Activated naive CD8-positive, alpha-beta T cell (primary cell): Measurements from ENCODE around the gene FCHSD2.
"Not testable (repeated sequence)": the region's sequence is repeated elsewhere in the genome, so short reads cannot be mapped to it uniquely, and the experiment has no call there.

ENCODE experiments used
- H3K27ac Mint-ChIP-seq: one replicate; pipeline ENCODE4 v1.8.0; 2021; ENCODE audit warnings: mixed read lengths
- H3K27me3 Mint-ChIP-seq: one replicate; pipeline ENCODE4 v1.8.0; 2021; ENCODE audit warnings: mixed read lengths
- H3K36me3 Mint-ChIP-seq: one replicate; pipeline ENCODE4 v1.8.0; 2021; ENCODE audit warnings: mixed read lengths
- H3K4me1 Mint-ChIP-seq: one replicate; pipeline ENCODE4 v1.8.0; 2021; ENCODE audit warnings: low read depth, mixed read lengths
- H3K4me3 Mint-ChIP-seq: one replicate; pipeline ENCODE4 v1.8.0; 2021; ENCODE audit warnings: mild to moderate bottlenecking, mixed read lengths
- H3K9me3 Mint-ChIP-seq: one replicate; pipeline ENCODE4 v1.8.0; 2021; ENCODE audit warnings: low read depth, mixed read lengths

FCHSD2 gene

DNA sequence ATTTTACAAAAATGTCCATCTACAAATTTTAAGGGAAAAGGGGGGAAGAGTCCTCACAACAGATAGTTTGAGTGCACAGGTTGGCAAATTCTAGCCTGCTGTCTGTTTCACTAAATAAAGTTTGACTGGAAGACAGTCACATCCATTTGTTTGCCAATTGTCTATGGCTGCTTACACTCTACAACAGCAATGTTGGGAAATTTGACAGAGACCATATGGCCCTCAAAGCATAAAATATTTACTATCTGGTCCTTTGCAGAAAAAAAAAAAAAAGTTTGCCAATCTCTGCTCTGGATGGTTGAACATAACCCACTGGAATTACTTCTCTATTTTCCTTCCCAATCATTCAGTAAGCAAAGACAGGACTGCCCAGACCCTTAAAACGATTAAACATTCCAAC, 88.2 kb downstream of the FCHSD2 start:
- Mint-ChIP-seq H3K4me1 (peaks cover 23% of the 10 kb centered on the region), H3K9me3 (no peaks in the 10 kb centered on the region), H3K4me3 (no peak overlapping the region), H3K36me3 (peaks cover 3% of the 10 kb centered on the region), H3K27ac (no peak overlapping the region), H3K27me3 (no peaks in the 10 kb centered on the region)

DNA sequence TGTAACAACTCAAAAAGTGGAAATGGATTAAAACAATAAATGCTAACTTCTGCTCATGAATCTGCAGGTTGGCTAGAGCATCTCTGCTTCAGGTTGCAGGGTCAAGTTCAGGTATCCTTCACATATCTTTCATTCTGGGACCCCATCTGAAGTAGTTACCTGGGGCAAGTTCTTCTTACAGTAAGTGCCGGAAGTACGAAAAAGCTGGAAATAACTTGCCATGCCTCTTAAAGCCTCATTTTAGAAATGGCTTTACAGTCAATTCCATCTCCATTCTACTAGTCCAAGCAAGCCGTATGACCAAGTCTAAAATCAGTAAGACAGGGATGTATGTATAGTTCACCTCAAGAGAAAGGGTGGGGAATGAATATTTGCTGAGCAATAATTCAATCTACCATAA, 93.7 kb downstream of the FCHSD2 start:
- peak overlapping the region; percentile 73 for H3K27ac Mint-ChIP-seq
- H3K4me3 Mint-ChIP-seq, result no peak overlapping the region
- no peaks in the 10 kb centered on the region for H3K36me3 Mint-ChIP-seq
- peaks cover 27% of the 10 kb centered on the region for H3K4me1 Mint-ChIP-seq
- no peaks in the 10 kb centered on the region for H3K9me3 Mint-ChIP-seq
- H3K27me3 Mint-ChIP-seq, result no peaks in the 10 kb centered on the region

DNA sequence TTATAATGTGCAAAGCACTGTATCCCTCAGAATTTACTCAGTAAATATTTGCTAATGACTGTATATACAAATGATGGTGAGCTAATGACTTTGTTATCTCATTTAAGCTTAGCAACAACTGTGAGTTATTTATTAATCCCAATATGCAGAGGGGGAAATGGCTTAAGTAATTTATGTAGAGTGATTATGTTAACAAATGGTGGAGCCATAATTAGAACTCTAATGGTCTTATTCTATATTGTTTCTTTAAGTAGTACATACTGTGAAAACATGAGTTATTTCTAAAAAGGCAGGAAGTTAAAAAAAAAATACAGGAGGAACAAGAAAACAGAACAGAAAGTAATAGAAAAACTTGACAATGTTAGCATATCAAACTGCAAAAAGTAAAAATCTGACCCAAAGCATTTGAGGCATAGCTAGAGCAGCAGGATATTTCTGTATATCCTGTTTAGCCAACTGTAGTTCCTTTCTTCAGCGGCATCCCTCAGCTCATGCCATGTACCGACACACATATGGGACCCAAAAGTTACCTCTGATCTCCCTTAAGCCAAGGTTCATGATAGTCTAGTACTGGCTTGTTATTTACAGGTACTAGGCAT, 94.2 kb downstream of the FCHSD2 start:
- no peaks in the 10 kb centered on the region for H3K27me3 Mint-ChIP-seq
- peaks cover 27% of the 10 kb centered on the region for H3K4me1 Mint-ChIP-seq
- peak overlapping the region; percentile 49 for H3K4me3 Mint-ChIP-seq
- no peaks in the 10 kb centered on the region for H3K9me3 Mint-ChIP-seq
- peak overlapping the region; percentile 36 for H3K27ac Mint-ChIP-seq
- no peaks in the 10 kb centered on the region for H3K36me3 Mint-ChIP-seq

DNA sequence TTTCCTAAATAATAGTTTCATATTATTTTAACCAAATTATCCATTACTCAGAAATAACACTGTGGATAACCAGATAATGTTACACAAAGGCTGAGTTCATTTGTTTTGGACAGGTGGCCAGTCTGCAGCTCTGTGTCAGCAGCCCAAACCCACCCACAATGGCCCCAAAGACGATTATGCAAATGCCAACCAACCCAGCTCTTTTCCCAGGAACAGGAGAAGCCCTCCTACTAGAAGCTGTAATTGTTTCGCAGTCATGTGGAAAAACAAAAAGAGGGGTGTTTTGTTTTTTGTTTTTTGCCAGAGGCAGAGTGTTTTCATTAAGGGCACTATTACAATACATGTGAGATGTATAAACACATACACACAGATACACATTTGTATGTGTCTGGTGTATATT, 102.1 kb downstream of the FCHSD2 start:
- H3K36me3 Mint-ChIP-seq, result peaks cover 7% of the 10 kb centered on the region
- H3K27ac Mint-ChIP-seq, result no peak overlapping the region
- no peak overlapping the region for H3K4me3 Mint-ChIP-seq
- no peaks in the 10 kb centered on the region for H3K27me3 Mint-ChIP-seq
- H3K4me1 Mint-ChIP-seq, result peaks cover 17% of the 10 kb centered on the region
- no peaks in the 10 kb centered on the region for H3K9me3 Mint-ChIP-seq

DNA sequence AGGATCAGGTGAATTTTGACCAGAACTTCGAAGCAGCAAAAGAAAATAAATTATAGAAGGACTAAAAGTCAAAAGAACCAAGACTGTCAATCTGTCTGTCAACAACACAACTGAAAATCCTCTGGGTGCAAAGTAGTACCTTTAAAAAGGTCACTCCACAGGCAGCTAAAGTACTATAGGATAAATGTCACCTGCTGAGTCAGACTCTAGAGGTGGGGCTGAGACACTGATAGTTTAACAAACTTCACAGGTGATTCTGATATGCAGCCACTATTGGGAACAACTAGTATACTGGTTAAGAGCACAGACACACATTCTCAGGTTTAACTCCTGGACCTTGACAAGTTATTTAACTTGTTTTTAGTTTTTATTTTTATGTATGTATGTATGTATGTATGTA, 107.3 kb downstream of the FCHSD2 start:
- Mint-ChIP-seq H3K27me3 (no peaks in the 10 kb centered on the region), H3K9me3 (no peaks in the 10 kb centered on the region), H3K4me1 (peaks cover 44% of the 10 kb centered on the region), H3K27ac (peak overlapping the region; percentile 84), H3K36me3 (peaks cover 6% of the 10 kb centered on the region), H3K4me3 (peak overlapping the region; percentile 68)

DNA sequence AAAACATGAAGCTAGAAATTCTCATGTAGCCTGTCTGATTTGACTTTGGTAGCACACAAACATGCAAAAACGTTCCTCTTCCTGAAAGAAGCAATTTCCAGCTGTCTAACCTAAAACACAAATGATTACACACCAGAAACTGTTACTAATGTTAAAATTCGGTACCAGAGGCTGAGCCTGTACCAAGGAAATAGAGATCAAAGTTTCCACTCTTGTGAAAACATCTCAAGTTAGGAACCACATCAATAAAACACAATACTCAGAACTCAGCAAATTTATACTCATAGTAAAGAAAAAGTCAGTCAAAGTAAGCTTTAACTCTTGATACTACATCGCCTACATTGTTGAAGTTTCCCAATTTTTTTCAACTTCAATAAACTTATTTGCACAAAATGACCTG, 107.8 kb downstream of the FCHSD2 start:
- Mint-ChIP-seq H3K27me3 (no peaks in the 10 kb centered on the region), H3K36me3 (peaks cover 6% of the 10 kb centered on the region), H3K4me1 (peaks cover 48% of the 10 kb centered on the region), H3K4me3 (peak overlapping the region; percentile 68), H3K9me3 (no peaks in the 10 kb centered on the region), H3K27ac (peak overlapping the region; percentile 84)

DNA sequence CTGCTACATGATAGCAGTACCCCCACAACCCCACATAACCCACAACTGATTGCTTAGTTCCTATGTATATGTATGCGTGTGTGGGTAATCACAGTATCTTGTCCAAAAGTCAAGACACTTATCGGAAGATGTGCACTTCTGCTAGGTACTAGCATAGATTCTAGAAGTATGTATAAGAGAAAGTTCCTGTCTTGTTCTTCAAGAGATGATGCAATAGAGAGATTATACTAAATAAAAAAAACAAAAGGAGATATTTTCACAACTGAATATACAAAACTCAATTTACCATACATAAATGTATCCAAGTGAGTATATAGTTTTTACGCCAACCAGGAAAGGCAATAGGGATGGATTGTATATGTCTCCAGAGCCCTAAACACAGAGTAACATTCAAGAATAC, 112.0 kb downstream of the FCHSD2 start:
- Mint-ChIP-seq H3K4me1 (peaks cover 40% of the 10 kb centered on the region), H3K36me3 (peaks cover 25% of the 10 kb centered on the region)

DNA sequence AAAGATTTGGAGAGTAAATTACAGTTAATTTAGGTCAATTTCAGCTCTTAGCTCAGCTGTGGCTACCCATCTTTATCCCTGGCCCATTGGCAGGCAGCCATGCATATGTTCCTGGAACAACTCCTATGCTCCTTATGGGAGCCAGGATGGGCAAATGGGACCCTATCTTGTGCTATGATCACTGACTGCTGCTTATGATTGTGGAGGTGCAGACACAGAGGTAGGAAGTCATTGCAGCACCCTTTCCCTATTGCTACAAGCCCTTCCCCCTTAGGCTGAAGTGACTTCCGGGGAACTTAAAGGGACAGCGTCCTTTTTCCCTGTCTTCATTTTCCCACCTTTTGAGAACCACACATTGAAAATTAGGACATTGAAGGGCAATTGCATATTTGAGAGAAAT, 112.7 kb downstream of the FCHSD2 start:
- no peaks in the 10 kb centered on the region for H3K27me3 Mint-ChIP-seq
- H3K36me3 Mint-ChIP-seq, result peaks cover 32% of the 10 kb centered on the region
- H3K27ac Mint-ChIP-seq, result no peak overlapping the region
- H3K9me3 Mint-ChIP-seq, result peaks cover 14% of the 10 kb centered on the region
- H3K4me3 Mint-ChIP-seq, result no peak overlapping the region
- H3K4me1 Mint-ChIP-seq, result peaks cover 33% of the 10 kb centered on the region

More for the DNA sequence above, 112.0 kb downstream of the FCHSD2 start:
- H3K4me3 Mint-ChIP-seq, result no peak overlapping the region
- peaks cover 9% of the 10 kb centered on the region for H3K9me3 Mint-ChIP-seq
- no peaks in the 10 kb centered on the region for H3K27me3 Mint-ChIP-seq
- H3K27ac Mint-ChIP-seq, result no peak overlapping the region

DNA sequence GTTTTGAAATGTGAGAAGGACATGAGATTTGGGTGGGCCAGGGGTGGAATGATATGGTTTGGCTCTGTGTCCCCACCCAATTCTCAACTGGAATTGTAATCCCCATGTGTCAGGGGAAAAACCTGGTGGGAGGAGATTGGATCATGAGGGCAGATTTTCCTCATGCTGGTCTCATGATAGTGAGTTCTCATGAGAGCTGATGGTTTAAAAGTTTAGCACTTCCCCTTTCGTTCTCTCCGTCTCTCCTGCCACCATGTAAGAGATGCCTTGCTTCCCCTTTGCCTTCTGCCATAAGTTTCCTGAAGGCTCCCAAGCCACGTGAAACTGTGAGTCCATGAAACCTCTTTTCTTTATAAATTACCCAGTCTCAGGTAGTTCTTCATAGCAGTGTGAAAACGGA, 113.5 kb downstream of the FCHSD2 start:
- H3K27ac Mint-ChIP-seq, result no peak overlapping the region
- H3K4me1 Mint-ChIP-seq, result peaks cover 28% of the 10 kb centered on the region
- H3K27me3 Mint-ChIP-seq, result no peaks in the 10 kb centered on the region
- peaks cover 40% of the 10 kb centered on the region for H3K36me3 Mint-ChIP-seq
- peaks cover 22% of the 10 kb centered on the region for H3K9me3 Mint-ChIP-seq
- H3K4me3 Mint-ChIP-seq, result no peak overlapping the region

DNA sequence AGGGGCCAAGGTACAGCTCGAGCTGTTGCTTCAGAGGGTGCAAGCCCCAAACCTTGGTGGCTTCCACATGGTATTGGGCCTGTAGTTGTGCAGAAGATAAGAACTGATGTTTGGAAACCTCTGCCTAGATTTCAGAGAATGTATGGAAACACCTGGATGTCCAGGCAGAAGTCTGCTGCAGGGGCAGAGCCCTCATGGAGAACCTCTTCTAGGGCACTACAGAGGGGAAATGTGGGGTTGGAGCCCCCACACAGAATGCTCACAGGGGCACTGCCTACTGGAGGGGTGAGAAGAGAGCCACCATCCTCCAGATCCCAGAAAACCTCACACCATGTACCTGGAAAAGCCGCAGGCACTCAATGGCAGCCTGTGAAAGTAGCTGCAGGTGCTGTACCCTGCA, 114.3 kb downstream of the FCHSD2 start:
- Mint-ChIP-seq H3K9me3 (peaks cover 28% of the 10 kb centered on the region), H3K36me3 (peaks cover 44% of the 10 kb centered on the region), H3K4me1 (peaks cover 20% of the 10 kb centered on the region)
- not testable (repeated sequence) for H3K27ac Mint-ChIP-seq, H3K27me3 Mint-ChIP-seq, H3K4me3 Mint-ChIP-seq

DNA sequence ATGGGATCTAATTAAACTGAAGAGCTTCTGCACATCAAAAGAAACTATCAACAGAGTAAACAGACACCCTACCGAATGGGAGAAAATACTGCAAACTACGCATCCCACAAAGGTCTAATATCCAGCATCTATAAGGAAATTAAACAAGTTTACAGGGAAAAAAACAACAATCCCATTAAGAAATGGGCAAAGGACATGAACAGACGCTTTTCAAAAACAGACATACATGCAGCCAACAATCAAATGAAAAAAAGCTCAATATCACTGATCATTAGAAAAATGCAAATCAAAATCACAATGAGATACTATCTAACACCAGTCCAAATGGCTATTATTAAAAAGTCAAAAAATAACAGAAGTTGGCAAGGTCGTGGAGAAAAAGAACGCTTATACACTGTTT, 117.5 kb downstream of the FCHSD2 start:
- H3K36me3 Mint-ChIP-seq, result peaks cover 42% of the 10 kb centered on the region
- no peaks in the 10 kb centered on the region for H3K27me3 Mint-ChIP-seq
- peaks cover 29% of the 10 kb centered on the region for H3K9me3 Mint-ChIP-seq
- H3K4me1 Mint-ChIP-seq, result peaks cover 8% of the 10 kb centered on the region
- no peak overlapping the region for H3K27ac Mint-ChIP-seq
- H3K4me3 Mint-ChIP-seq, result no peak overlapping the region

DNA sequence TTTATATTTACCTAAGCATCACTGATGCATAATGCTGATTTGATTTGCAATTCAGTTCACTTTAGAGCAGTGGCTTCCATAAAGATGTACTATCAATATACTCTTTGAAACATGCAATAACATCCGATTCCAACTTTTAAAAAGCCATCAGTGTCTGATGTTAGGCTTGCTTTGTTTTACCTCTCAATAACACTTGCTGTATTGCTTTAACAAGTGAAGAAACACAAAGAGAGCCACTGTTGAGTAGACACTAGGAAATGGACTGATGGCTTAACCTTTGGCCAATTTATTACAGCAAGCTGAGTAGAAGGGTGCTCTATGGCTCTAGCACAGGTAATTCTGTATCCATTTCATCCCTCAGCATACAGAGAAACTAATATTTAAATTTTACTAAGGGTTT, 122.1 kb downstream of the FCHSD2 start:
- no peak overlapping the region for H3K4me3 Mint-ChIP-seq
- H3K4me1 Mint-ChIP-seq, result peaks cover 7% of the 10 kb centered on the region
- peaks cover 24% of the 10 kb centered on the region for H3K36me3 Mint-ChIP-seq
- H3K27ac Mint-ChIP-seq, result no peak overlapping the region
- no peaks in the 10 kb centered on the region for H3K27me3 Mint-ChIP-seq
- H3K9me3 Mint-ChIP-seq, result peaks cover 19% of the 10 kb centered on the region

DNA sequence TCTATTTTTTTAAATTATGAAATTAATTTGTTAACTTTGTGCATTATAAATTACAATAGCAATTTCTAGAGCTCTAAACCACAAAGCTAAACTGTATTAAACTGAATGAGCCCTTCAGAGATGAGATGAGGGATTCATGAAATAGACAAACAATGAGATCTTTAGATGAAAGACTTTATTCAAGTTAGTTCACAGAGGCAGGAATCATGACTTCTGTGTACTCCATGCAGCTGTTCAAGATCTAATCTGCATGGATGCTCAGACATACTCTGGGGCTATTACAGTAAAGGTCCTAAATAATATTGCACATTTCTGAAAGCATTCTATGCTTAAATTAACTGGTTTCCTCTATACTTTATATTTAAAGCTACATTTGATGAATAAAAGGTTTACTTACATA, 122.7 kb downstream of the FCHSD2 start:
- no peak overlapping the region for H3K27ac Mint-ChIP-seq
- no peak overlapping the region for H3K4me3 Mint-ChIP-seq
- peaks cover 15% of the 10 kb centered on the region for H3K9me3 Mint-ChIP-seq
- H3K4me1 Mint-ChIP-seq, result peaks cover 7% of the 10 kb centered on the region
- no peaks in the 10 kb centered on the region for H3K27me3 Mint-ChIP-seq
- peaks cover 20% of the 10 kb centered on the region for H3K36me3 Mint-ChIP-seq

DNA sequence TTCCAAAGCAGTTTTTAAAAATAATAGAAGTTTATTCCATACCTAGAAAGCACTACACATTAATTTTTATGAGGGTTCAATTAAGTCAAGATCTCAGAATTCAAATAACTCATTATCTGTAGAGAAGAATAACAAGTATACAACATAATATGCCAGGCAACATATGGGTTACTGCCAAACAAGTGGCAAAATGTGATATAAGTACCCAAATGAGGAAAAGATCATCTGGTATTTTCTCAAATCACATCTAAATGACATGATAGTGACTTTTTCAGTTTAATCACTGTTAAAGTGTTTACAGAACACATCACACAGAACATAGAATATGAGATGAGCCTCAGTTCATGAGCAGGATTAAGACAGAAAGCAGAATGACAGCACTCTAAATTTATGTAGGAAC, 123.3 kb downstream of the FCHSD2 start:
- Mint-ChIP-seq H3K9me3 (peaks cover 9% of the 10 kb centered on the region), H3K36me3 (peaks cover 15% of the 10 kb centered on the region), H3K27me3 (no peaks in the 10 kb centered on the region), H3K4me3 (no peak overlapping the region), H3K4me1 (peaks cover 8% of the 10 kb centered on the region), H3K27ac (no peak overlapping the region)

DNA sequence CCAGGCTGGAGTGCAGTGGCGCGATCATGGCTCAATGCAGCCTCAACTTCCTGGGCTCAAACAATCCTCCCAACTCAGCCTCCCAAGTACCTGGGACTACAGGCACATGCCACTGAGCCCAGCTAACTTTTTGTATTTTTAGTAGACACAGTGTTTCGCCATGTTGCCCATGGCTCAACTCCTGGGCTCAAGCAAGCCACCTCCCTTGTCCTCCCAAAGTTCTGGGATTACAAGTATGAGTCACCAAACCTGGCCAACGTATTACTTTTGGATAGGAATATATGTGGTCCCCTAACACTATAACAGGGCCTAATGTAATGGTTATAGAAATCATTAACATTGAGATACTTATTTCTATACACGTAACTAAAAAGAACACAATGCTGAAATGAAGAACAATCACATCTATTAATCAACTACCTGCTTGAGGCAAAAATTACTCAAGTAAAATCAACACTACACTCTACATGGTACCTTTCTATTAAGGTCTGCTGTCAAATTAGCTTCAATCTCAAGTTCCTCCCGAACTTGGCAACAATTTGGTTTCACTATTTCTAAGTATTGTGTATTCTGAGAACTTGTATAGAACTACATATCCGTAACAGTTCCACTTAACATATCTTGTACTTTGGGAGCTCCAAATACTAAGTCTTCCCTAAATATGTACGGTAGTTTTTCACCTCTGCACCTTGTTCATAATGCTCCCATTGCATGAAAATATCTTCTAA, 124.9 kb downstream of the FCHSD2 start:
- Mint-ChIP-seq H3K27ac (no peak overlapping the region), H3K4me1 (peaks cover 8% of the 10 kb centered on the region), H3K9me3 (no peaks in the 10 kb centered on the region), H3K27me3 (no peaks in the 10 kb centered on the region), H3K36me3 (peaks cover 16% of the 10 kb centered on the region), H3K4me3 (no peak overlapping the region)

DNA sequence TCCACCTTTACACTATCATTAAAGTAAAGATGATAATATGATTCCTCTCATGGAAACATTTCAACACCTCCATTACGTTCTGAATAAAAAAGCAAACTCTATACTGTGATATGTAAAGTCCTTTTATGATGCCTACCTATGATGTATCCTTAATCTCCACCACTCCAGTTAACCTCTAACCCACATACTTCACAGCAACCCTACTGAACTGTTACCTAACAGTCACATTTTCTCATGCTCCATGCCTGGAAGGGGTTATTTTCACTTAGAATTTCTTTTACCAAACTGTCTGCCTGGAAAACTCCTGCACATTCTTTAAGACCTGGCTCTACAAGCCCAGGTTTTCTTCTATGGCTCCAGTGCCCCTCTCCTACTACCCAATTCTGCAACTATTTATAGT, 129.1 kb downstream of the FCHSD2 start:
- Mint-ChIP-seq H3K36me3 (peaks cover 37% of the 10 kb centered on the region), H3K4me1 (peaks cover 3% of the 10 kb centered on the region), H3K27me3 (no peaks in the 10 kb centered on the region), H3K9me3 (peaks cover 10% of the 10 kb centered on the region), H3K4me3 (no peak overlapping the region), H3K27ac (no peak overlapping the region)
